A375 (cell line): ENCODE data around the gene MOSPD2. TPM values are rescaled to one million over a fixed set of nuclear protein-coding genes. Genes with fewer than 3 reads are reported as not detected.

Experiments used
- total RNA-seq: library from RNA; depleted of rRNA; stranded (reverse); fragments of >200 nt; shearing (Covaris generic); gene quantifications from 2 replicates; pipeline ENCODE4 v1.2.3, GENCODE V29; 2014; rRNA removed

The MOSPD2 gene
- total RNA-seq: 12.1 and 16.1 TPM in 2 replicates

GRCh38 chrX:14872851-14873675 lies at the start of gene MOSPD2, which contains the start of gene FANCB:
TSS of gene MOSPD2 (plus strand) at chrX:14873421. CDS start at chrX:14873529, 108 bp downstream.
TSS of gene FANCB (minus strand) at chrX:14873069. CDS start at chrX:14865510, 7,559 bp downstream.

Other genes starting within 250 kb of the MOSPD2 start
- gene FANCB, start 352 bp upstream of the MOSPD2 start, total RNA-seq: 10.8 and 12.4 TPM in 2 replicates